GM23338 (cell line): ENCODE data around the gene TCEAL3. TPM values are rescaled to one million over a fixed set of nuclear protein-coding genes. Genes with fewer than 3 reads are reported as not detected.
A peak's percentile ranks its signal among the peaks of the same experiment; 100 is the strongest.

ENCODE experiments used
- ATAC-seq: fragments of 200-7000 bp; cut with Tn5 transposase; 3 replicates; pipeline ENCODE4 v1.9.1; 2020
- DNase-seq: peaks from one replicate; pipeline ENCODE4 v3.0.0-alpha.2; 2015; ENCODE audit warnings: low spot score
- H2AFZ ChIP-seq: fragments of 200-600 bp; sonication (generic); 2 replicates; pipeline ENCODE4 v1.8.0; 2016; ENCODE audit warnings: antibody characterized with exemption, mild to moderate bottlenecking, moderate library complexity
- H3F3A ChIP-seq: fragments of 200-600 bp; sonication (generic); replicated peaks from 2 replicates; pipeline ENCODE4 v1.8.0; 2017; ENCODE audit warnings: antibody characterized with exemption, mixed run types, low read depth
- H3K27ac ChIP-seq: fragments of 200-600 bp; sonication (generic); 2 replicates; pipeline ENCODE4 v1.6.1; 2016; ENCODE audit warnings: low read depth
- H3K27me3 ChIP-seq: fragments of 200-600 bp; sonication (generic); 2 replicates; pipeline ENCODE4 v1.8.0; 2016; ENCODE audit warnings: mild to moderate bottlenecking, mixed run types, moderate library complexity; ENCODE audit not compliant: insufficient read depth
- H3K36me3 ChIP-seq: fragments of 200-600 bp; sonication (generic); 2 replicates; pipeline ENCODE4 v1.8.0; 2016; ENCODE audit warnings: mild to moderate bottlenecking; ENCODE audit not compliant: insufficient read depth
- H3K4me1 ChIP-seq: fragments of 200-600 bp; sonication (generic); 2 replicates; pipeline ENCODE4 v1.8.0; 2016; ENCODE audit warnings: mild to moderate bottlenecking, moderate library complexity; ENCODE audit not compliant: insufficient read depth
- H3K4me2 ChIP-seq: fragments of 200-600 bp; sonication (generic); 2 replicates; pipeline ENCODE4 v1.7.1; 2017; ENCODE audit warnings: mixed run types
- H3K4me3 ChIP-seq: fragments of 200-600 bp; sonication (generic); 2 replicates; pipeline ENCODE4 v1.6.1; 2016; ENCODE audit warnings: mixed run types
- H3K79me2 ChIP-seq: fragments of 200-600 bp; sonication (generic); replicated peaks from 2 replicates; pipeline ENCODE4 v1.8.0; 2017; ENCODE audit warnings: mild to moderate bottlenecking; ENCODE audit not compliant: insufficient read depth
- H3K9me2 ChIP-seq: fragments of 200-600 bp; sonication (generic); 2 replicates; pipeline ENCODE4 v1.8.0; 2017; ENCODE audit not compliant: insufficient read depth
- H4K20me1 ChIP-seq: fragments of 200-600 bp; sonication (generic); replicated peaks from 2 replicates; pipeline ENCODE4 v1.8.0; 2017; ENCODE audit warnings: mild to moderate bottlenecking; ENCODE audit not compliant: insufficient read depth
- H3K27ac Mint-ChIP-seq: 2 replicates; pipeline ENCODE4 v1.8.0; 2020; ENCODE audit warnings: inconsistent platforms, mild to moderate bottlenecking, moderate library complexity, mixed read lengths
- H3K27me3 Mint-ChIP-seq: 3 replicates; pipeline ENCODE4 v1.8.0; 2022; ENCODE audit warnings: low read depth, mild to moderate bottlenecking, moderate library complexity, mixed read lengths, inconsistent platforms; ENCODE audit not compliant: insufficient read depth, poor library complexity
- H3K36me3 Mint-ChIP-seq: 3 replicates; pipeline ENCODE4 v1.8.0; 2021; ENCODE audit warnings: low read depth, mild to moderate bottlenecking, inconsistent platforms, moderate library complexity, mixed read lengths
- H3K4me1 Mint-ChIP-seq: 3 replicates; pipeline ENCODE4 v1.8.0; 2020; ENCODE audit warnings: mild to moderate bottlenecking, inconsistent platforms, mixed read lengths
- H3K4me3 Mint-ChIP-seq: 3 replicates; pipeline ENCODE4 v1.8.0; 2021; ENCODE audit warnings: moderate library complexity, mild to moderate bottlenecking, inconsistent platforms, mixed read lengths
- H3K9me3 Mint-ChIP-seq: 3 replicates; pipeline ENCODE4 v1.8.0; 2020; ENCODE audit warnings: moderate library complexity, mild to moderate bottlenecking, inconsistent platforms, mixed read lengths
- CREB1 ChIP-seq: fragments of 250-450 bp; sonication (Bioruptor Pico); IDR thresholded peaks from 2 replicates; pipeline ENCODE4 v1.5.0; 2020; ENCODE audit warnings: low read depth, mild to moderate bottlenecking, moderate library complexity
- CTCF ChIP-seq, 2 experiments: fragments of 200-600 bp in 1 of 2; sonication (generic) in 1 of 2; conservative IDR thresholded peaks; 2 replicates each; pipeline versions ENCODE4 v1.5.1 to v1.6.1; 2016 to 2017; ENCODE audit warnings: antibody characterized with exemption in 2 of 2, low read depth in 2 of 2, mild to moderate bottlenecking in 2 of 2, moderate library complexity in 1 of 2
- ETS1 ChIP-seq: IDR thresholded peaks from 2 replicates; pipeline ENCODE4 v1.6.1; 2016; ENCODE audit warnings: antibody characterized with exemption
- EZH2 ChIP-seq: fragments of 200-600 bp; sonication (generic); IDR thresholded peaks from one replicate; pipeline ENCODE4 v1.8.0; 2017; ENCODE audit warnings: antibody characterized with exemption, mild to moderate bottlenecking, low read depth; ENCODE audit not compliant: unreplicated experiment
- EZH2phosphoT487 ChIP-seq: fragments of 200-600 bp; sonication (generic); IDR thresholded peaks from one replicate; pipeline ENCODE4 v1.8.1; 2018; ENCODE audit warnings: antibody characterized with exemption; ENCODE audit not compliant: unreplicated experiment
- JUNB ChIP-seq: IDR thresholded peaks from one replicate; pipeline ENCODE4 v1.6.1; 2016; ENCODE audit warnings: antibody characterized with exemption; ENCODE audit not compliant: unreplicated experiment
- NANOG ChIP-seq: IDR thresholded peaks from 2 replicates; pipeline ENCODE4 v1.6.1; 2016; ENCODE audit warnings: antibody characterized with exemption, borderline replicate concordance
- POLR2AphosphoS5 ChIP-seq: IDR thresholded peaks from 2 replicates; pipeline ENCODE4 v1.6.1; 2016; ENCODE audit warnings: antibody characterized with exemption, low read depth
- REST ChIP-seq: IDR thresholded peaks from one replicate; pipeline ENCODE4 v1.6.1; 2018; ENCODE audit warnings: antibody characterized with exemption; ENCODE audit not compliant: unreplicated experiment
- STAT1 ChIP-seq: IDR thresholded peaks from one replicate; pipeline ENCODE4 v1.6.1; 2016; ENCODE audit warnings: antibody characterized with exemption; ENCODE audit not compliant: unreplicated experiment
- ZNF114 ChIP-seq: fragments of 250-450 bp; sonication (Bioruptor Pico); IDR thresholded peaks from 2 replicates; pipeline ENCODE4 v1.5.0; 2020; ENCODE audit warnings: mild to moderate bottlenecking, moderate library complexity
- ZNF331 ChIP-seq: fragments of 250-450 bp; sonication (Bioruptor Pico); IDR thresholded peaks from 2 replicates; pipeline ENCODE4 v1.5.0; 2020; ENCODE audit warnings: low read depth, mild to moderate bottlenecking, moderate library complexity
- ZNF462 ChIP-seq: fragments of 250-450 bp; sonication (Bioruptor Pico); IDR thresholded peaks from 2 replicates; pipeline ENCODE4 v1.5.0; 2020; ENCODE audit warnings: mild to moderate bottlenecking, moderate library complexity
- polyA plus RNA-seq: library from polyadenylated mRNA; unstranded; fragments of >200 nt; fragmentation: Nextera tagmentation; extraction: Ambion mirVana; gene quantifications from 2 replicates; pipeline ENCODE4 v1.2.1, GENCODE V29; 2016
- total RNA-seq: library from RNA; depleted of rRNA; stranded (reverse); fragments of >200 nt; shearing (Covaris generic); gene quantifications from 2 replicates; pipeline ENCODE4 v1.2.3, GENCODE V29; 2014

TCEAL3 gene
- total and polyA plus RNA-seq, 2 experiments from 2014 or later: 5.2 to 31.1 TPM

- H3K4me3 ChIP-seq: peak overlapping the region; percentile 76
- peak overlapping the region; percentile 94 for H3K4me3 Mint-ChIP-seq
- H3K27ac Mint-ChIP-seq: peak overlapping the region; percentile 40; the same call in 1 of the 2 replicates
- DNase-seq (no peak), ATAC-seq (no peak)
- H3K27ac ChIP-seq: no peak overlapping the region
- H3K27me3 ChIP-seq: no peaks in the 10 kb centered on the region
- H3F3A ChIP-seq: no peaks in the 10 kb centered on the region
- peaks cover 6% of the 10 kb centered on the region for H3K27me3 Mint-ChIP-seq
- H2AFZ ChIP-seq: no peak overlapping the region
- no peaks in the 10 kb centered on the region for H3K36me3 ChIP-seq
- peak overlapping the region; percentile 64 for H3K4me2 ChIP-seq
- H3K9me2 ChIP-seq: no peaks in the 10 kb centered on the region; the same call in 1 of the 2 replicates
- H3K36me3 Mint-ChIP-seq: peaks cover 13% of the 10 kb centered on the region
- H3K4me1 Mint-ChIP-seq: peaks cover 7% of the 10 kb centered on the region; the same call in 2 of the 3 replicates
- TF ChIP-seq ZNF114 (no peak), ETS1 (no peak), POLR2AphosphoS5 (no peak), EZH2 (no peak), STAT1 (no peak), NANOG (no peak), ZNF331 (CRISPR knock-in tag) (no peak), ZNF462 (CRISPR knock-in tag) (no peak), EZH2phosphoT487 (no peak), REST (no peak), CREB1 (CRISPR knock-in tag) (no peak), JUNB (no peak), CTCF (conservative IDR thresholded peaks at IDR 0.05; ENCODE audit: low read depth in 2 of 2) (no peak)
- H4K20me1 ChIP-seq: no peaks in the 10 kb centered on the region
- no peaks in the 10 kb centered on the region; the same call in 2 of the 3 replicates for H3K9me3 Mint-ChIP-seq
- H3K4me1 ChIP-seq: no peaks in the 10 kb centered on the region
- H3K79me2 ChIP-seq: no peaks in the 10 kb centered on the region
These were observed 21.1 kb upstream of the TCEAL3 start for GRCh38 chrX:103586659-103587058.
